ENCODE data around the gene ZNF121. TPM values are rescaled to one million over a fixed set of nuclear protein-coding genes. Genes with fewer than 3 reads are reported as not detected.

ZNF121 gene
- total RNA-seq = 15.1 and 15.3 TPM in 2 replicates

DNA sequence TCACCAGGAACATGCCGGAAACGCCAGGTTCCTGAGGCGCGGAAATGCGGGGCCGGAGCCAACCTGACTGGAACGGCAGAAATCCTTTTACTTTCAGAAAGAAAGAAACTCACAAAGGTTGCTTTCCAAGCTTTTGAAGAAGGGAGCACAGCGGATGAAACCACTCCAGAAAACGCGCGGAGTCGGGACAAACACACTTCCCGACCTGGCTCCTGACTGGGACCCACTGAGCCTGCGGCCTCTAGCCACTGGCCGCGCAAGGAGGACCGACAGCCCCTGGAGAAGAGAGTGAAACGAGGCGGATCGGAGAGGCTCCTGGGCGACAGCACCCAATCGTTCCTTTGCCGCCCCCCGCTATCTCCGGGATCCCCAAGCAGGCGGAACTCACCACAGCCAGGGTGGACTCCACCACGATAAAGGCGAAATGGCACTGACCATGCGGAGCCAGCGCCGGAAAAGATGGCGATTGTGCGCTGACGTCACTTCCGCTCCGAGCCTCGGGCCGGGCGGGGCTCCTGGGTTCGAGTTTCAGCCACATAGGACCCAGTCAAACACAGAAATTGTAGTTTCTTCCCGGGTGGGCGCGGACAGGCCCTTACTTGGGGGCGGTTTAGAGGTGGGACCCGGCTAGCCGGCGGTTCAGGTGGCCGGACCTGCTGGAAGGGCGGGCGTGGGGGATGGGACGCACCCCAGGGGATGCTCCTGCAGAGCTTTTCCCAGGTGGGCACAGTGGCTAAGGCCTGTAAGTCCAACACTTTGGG is at the start of gene ZNF121:
Gene ZNF121 (minus strand): TSS at position 432 of the 761 bp plus-strand sequence. CDS start 16,407 bp downstream, outside the sequence.

DNA sequence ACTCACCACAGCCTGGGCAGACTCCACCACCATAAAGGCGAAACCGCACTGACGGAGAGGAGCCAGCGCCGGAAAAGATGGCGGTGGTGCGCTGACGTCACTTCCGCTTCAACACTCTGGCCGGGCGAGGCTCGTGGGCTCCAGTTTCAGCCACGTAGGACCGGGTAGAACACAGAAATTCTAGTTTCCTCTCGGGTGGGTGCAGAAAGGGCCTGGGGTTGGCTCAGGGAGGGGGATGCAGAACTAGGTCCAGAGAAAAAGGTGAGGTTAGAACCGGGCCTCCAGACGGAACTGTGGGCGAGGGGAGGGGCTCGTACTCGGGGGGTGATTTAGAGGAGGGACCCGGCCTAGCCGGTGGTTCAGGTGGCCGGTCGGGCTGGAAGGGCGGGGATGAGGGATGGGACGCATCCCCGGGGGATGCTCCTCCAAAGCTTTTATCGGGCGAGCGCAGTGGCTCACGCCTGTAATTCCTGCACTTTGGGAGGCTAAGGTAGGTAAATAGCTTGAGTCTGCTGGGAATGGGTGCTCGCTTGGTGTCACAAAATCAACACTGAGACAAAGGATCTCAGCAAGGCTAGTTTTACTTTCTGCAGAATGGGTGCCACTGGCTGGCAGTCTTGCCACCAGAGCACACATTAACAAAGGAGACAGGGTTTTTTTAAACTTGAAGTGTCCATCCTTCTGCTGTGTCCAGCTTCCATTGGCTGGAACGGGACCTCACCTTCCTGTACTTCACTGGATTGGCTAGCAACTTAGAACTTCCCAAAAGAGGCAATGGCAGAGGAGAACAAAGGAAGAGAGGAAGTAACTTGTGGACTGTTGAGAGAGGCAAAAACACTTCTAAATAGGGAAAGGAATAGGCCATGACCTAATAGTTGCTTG is 37.1 kb upstream of the ZNF121 start, which contains the start of gene ZNF561:
Gene ZNF561 (minus strand): TSS at position 77 of the 882 bp plus-strand sequence. CDS start 1,776 bp downstream, outside the sequence.

DNA sequence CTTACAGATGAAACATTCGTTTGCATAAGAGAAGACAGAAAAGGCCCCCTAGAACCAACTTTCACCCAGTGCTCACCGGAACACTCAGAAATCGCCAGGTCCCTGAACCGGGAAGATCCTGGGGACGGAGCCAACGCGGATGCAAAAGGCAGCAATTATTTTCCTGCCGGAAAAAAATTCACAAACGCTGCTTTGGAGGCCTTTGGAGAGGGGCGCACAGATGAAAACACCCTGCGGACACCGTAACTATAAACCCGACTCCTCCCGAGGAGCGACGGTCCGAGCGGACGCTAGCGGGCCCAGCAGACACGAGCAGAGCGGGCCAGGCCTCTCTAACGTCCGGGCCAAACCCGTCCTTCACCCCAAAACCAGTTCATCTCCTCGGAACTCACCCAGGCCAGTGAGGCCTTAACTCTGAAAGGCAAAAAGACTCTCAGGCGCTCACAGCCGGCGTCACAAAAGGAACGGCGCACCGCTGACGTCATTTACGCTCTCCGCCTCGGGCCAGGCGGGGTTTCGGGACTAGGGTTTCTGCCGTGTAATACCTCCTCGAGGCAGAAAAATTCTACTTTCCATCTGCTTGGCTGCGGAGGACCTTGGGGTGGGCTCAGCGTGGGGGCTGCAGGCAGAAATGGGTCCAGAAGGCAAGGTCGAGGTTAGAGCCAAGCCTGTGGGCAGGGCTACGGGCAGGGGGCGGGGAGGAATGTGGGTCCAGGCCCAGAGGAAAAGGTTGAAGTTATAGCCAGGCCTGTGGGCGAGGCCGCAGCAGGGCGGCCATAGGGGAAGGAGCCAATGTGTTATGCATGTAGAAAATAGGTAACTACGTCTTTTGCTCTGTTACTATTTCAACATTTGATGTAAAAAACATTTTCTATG is 45.9 kb downstream of the ZNF121 start, which contains the start of gene ZNF426:
Gene ZNF426 (minus strand): TSS at position 463 of the 876 bp plus-strand sequence. CDS start 2,413 bp downstream, outside the sequence.

Other genes with a start within 250 kb of the ZNF121 start
- 0.15 and 2.0 TPM in 2 replicates for gene ZNF177, start 221.5 kb downstream of the ZNF121 start, total RNA-seq
- 8.9 and 9.1 TPM in 2 replicates for gene ZNF266, start 148.9 kb downstream of the ZNF121 start, total RNA-seq
- not detected in 2 replicates for gene ZNF560, start 85.9 kb downstream of the ZNF121 start, total RNA-seq
- gene ZNF426, start 45.9 kb downstream of the ZNF121 start, total RNA-seq = 6.6 and 9.2 TPM in 2 replicates
- 24.5 and 31.6 TPM in 2 replicates for gene ZNF561, start 36.7 kb upstream of the ZNF121 start, total RNA-seq
- gene ZNF562, start 90.6 kb upstream of the ZNF121 start, total RNA-seq = 18.9 and 22.8 TPM in 2 replicates
- gene ZNF846, start 184.2 kb upstream of the ZNF121 start, total RNA-seq = 2.5 and 3.2 TPM in 2 replicates
- 17.7 and 21.1 TPM in 2 replicates for gene FBXL12, start 234.6 kb upstream of the ZNF121 start, total RNA-seq
- gene UBL5, start 243.4 kb upstream of the ZNF121 start, total RNA-seq = 865 and 871 TPM in 2 replicates